ENCODE measurements around the gene EEIG1. TPM values are rescaled to one million over a fixed set of nuclear protein-coding genes. Genes with fewer than 3 reads are reported as not detected.
A peak's percentile ranks its signal among the peaks of the same experiment; 100 is the strongest.

The EEIG1 gene
- total RNA-seq, 1 donor from 2014 or later = 108 TPM

GRCh38 chr9:127959841-127960409 is 20.9 kb downstream of the EEIG1 start:
- no peak for ATAC-seq

- no peak for ATAC-seq
These were observed 21.4 kb downstream of the EEIG1 start for GRCh38 chr9:127959398-127959797.

DNA sequence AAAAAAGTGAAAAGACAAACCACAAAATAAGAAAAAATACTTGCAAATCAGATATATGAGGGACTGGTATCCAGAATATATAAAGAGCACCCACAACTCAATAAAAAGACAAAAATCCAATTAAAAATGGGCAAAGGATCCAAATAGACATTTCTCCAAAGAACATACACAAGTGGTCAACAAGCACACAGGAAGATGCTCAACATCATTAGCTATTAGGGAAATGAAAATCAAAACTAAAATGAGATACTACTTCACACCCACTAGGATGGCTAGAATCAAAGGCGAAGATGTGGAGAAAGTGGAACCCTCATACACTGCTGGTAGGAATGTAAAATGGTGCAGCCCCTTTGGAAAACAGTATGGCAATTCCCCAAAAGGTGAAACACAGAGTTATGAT is 22.1 kb downstream of the EEIG1 start:
- no peak for ATAC-seq

- peak; percentile 97 for ATAC-seq
These were observed 25.3 kb downstream of the EEIG1 start for GRCh38 chr9:127955294-127956015.

DNA sequence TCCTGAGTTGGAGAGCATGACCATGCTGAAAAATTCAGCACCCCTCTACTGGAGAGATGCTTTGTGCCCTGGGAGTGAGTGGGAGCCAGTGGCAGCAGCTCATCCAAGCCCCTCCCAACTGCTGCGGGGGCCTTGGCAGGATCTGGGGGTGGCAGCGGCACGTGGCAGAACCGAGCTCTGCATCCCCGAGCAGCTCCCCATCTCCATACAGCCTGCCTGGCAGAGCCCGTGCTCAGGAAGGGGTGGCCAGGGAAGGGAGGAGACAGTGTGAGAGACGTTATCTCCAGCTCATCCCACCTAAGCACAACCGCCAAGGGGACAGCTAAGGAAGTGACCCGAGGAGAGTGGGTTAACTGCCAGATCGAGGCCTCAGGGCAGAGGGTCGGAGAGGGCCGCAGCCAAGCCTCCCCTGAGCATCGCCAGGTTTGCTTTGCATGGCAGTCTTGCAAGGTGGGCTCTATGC is 25.9 kb downstream of the EEIG1 start:
- ATAC-seq = peak; percentile 2

DNA sequence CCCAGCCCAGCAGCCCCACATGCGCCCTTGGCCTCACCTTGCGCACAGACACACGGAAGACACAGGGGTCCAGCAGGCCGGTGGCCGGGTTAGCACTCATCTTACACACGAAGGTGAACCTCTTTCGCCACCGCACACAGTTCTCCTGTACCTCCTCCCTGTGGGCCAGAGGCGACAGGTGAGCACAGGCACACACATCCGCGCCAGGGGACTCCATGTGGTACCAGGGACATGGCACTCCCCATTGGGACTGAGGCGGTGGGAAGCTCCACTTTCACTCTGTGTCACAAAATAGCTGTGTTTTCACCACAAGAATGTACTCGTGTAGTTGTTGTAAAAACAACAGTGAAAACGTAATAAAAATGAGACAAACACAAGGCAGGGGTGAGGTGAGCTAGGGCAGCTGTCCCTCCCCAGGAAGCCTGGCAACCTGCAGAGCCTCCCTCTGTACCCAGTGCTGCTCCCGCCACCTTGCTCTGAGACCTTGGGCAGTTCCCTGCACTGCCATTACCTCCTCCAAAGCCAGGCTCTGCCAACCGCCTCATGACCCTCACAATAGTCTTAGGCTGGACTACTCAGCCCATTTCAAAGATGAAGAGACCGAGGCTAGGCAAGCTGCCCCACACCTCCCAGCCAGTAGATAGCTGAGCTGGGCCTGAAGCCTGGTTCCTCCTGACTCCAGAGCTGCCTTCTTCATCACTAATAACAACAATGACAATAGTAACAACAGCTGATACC is 26.9 kb downstream of the EEIG1 start:
- ATAC-seq = no peak

- no peak for ATAC-seq
These were observed 27.6 kb downstream of the EEIG1 start for GRCh38 chr9:127953154-127953553.

DNA sequence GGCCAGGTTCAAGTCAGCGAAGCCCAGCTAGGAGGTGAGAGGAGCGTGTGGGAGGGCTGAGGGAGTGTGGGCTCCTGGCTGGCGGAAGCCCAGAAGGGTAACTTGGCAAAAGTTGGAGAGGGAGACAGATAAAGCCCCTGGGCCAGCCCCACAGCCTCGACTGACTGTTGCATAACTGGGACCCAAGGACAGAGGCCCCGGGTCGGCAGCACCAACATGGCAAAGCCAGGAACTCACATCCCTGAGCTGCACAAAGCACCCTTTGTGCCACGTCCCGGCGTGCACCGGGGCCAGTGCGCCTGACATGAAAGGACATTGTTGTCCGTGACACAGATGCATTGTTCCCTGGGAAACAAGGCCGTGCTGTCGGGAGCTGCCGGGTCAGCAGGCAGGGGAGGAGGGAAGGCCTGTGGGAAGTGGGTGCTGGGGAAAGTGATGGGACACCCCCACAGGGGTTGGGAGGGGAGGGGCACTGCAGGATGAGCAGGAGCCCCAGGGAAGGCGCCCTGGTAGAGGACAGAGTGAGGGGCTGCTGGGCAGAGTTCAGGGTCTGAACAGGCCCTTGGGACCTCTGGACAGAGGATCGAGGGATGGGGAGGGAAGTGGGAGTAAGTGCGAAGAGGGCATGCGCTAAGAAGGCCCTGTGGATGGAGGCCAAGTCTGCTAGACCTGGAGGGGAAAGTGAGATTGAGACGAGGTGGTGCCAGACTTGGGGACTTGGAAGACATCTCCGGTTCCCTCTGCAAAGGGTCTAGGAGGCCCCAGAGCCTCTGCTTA is 30.1 kb downstream of the EEIG1 start:
- ATAC-seq = no peak

DNA sequence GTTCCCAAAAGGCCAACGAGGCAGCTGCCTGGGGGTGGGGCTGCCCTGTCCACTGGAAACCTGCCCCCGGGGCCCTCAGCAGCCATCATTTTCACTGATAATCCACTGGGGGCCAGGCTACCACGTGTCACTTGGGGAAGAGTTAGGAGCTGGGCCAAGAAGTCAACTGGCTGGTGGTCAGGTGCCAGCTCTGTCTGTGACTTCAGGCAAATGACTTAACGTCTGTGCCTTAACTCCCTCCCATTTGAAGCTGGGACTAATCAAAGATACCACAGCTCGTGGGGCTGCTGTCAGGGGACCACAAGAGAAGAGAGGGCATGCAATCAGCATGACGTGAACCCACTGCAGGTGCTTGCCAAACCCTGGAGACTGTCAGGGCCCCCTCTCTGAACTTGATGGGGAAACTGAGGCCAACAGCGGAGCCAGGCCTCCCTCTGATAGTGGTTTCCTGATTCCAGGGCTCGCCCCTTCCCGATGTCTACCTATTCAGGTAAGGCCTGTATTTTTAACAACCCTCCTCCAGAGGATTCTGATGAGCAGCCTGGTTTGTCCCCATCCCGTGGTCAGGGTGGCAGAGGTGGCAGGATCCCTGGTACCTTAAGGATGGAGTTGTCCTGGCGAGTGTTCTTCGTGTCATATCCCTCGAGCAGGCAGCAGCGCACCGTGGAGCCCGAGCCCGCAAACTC is 30.8 kb downstream of the EEIG1 start:
- ATAC-seq = no peak

GRCh38 chr9:127947841-127948710 is 32.7 kb downstream of the EEIG1 start:
- no peak for ATAC-seq

DNA sequence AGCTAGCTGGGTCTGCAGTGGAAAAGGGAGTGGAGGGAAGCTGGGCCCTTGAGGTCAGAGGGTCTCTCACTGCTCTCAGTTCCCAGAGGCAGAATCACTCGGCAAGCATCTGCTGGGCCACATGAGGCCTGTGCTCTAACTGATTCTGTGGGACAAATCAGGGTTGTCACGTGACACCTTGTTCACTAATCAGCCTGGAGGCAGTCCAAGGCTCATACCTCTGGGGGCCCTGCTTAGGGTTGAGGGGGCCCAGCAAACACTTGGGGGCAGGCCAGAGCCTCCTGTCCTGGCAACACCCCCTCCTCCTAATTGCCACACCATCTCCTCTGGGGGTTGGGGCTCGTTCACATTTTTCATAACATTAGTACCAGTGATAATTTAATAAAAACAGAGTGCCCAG is 34.1 kb downstream of the EEIG1 start:
- ATAC-seq = no peak

DNA sequence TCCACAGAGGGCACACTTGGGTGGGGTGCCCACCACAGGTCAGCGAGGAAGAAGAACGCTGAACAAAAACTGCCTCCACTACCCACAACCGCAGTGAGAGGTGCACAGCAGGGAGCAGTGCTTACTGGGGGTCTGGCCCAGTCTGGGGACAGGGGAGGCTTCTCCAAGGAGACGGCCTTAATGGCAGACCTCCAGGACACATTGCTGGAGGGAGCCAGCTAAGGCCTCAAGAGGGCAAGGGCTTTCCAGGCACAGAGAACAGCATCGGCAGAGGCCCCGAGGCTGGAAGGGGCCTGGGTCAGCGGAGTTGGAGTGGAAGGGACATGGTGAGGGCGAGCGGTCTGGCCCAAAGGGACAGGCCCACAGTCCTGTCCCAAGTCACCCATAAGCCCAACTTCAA is 34.8 kb downstream of the EEIG1 start:
- ATAC-seq = no peak

DNA sequence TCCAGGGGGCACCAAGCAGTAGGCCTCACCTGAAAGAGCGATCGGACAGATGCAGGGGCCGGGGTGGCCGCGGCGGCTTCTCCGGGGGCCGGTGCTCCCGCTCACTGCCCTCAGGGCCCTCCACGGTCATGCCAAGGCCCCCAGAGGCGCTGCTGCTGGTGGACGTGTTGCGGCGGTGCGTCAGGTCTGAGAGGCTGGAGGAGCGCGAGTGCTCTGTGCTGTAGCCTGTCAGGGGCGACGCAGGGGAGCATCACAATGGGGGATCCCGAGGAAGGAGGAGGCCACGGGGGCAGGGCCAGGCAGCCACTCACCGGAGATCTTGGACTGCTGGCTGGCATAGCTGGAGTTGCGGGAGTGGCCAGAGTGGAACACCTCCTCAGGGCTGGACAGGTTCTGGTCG is 35.5 kb downstream of the EEIG1 start:
- ATAC-seq = no peak

DNA sequence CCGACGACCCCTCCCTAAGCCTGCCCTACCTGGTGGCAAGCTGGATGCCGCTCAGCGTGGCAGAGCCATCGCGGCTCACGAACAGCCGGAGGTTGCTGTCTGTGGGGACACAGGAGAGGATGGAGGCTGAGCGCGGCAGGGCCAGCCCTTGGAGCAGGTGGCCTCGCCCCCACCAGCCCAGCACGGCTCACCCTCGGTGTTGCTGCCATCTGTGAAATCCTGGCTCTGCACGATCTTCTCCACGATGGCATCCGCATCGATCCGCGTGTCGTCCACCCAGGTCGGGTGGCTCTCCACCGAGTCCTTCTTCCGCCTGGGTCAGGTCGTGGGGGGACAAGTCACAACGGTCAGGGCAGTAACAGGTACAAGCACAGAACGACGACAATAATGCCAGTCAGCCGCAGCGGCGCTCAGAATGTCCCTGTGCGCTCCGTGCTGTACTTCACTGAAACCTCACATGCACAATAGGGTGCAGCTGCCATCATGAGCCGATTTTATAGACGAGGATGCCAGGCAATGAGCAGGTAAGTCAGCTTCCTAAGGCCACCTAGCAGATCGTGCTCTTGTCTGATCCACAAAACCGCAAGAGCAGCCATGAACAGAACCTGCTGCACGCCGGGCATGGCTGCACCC is 36.1 kb downstream of the EEIG1 start:
- ATAC-seq = no peak

GRCh38 chr9:127943731-127944144 is 37.1 kb downstream of the EEIG1 start:
- ATAC-seq = peak; percentile 73

- ATAC-seq = no peak
These were observed 37.7 kb downstream of the EEIG1 start for GRCh38 chr9:127943011-127943662.

- peak; percentile 30 for ATAC-seq
These were observed 38.4 kb downstream of the EEIG1 start for GRCh38 chr9:127942216-127943010.

- ATAC-seq = no peak
These were observed 38.9 kb downstream of the EEIG1 start for GRCh38 chr9:127941961-127942215.

DNA sequence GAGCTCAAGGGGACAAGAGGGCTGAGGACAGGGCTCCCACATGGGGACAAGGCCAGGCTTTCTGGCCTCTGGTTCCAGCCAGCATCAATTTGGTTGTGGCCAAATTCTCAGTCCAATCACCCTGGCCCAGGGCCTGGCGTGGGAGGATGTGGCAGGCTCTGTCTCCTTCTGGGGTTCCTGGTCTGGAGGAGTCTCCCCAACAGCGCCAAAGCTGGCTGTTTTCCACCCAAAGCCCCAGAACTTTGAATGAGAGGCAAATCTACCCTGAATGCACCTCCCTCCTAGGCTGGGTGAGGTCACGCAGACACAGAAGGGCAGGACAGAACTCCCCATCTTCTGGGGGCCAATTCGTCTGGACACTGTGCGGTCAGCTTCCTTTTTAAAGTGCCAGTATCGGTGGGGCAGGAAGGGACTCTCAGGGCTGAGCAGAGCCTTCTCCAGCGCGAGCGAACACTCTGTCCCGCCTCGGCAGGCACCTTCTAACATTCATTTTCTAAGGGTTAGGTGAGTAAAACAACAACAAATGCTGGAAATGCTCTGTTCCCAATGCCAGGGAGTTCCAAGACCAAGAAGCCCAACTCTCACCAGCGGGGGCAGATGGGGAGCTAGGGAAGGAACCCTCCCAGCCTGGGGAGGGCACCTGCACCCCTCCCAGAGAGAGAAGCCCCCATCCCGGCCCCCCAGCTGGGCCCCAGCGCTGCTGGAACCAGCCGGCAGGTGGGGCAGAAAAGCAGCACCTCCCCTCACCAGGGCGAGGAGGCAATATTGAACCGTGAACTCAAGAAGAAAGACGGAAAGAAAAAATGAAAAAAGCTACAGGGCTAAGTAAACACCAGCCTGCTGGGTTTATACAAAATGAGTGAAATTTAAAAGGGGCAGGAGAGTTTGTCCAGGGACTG is 39.5 kb downstream of the EEIG1 start:
- no peak for ATAC-seq

Measured in esophagus mucosa (tissue), 1 donor.